Muscle of leg (tissue), 11 donors: ENCODE measurements around the gene PLEKHG7. TPM values are rescaled to one million over a fixed set of nuclear protein-coding genes. Genes with fewer than 3 reads are reported as not detected.

Source experiments
- DNase-seq: peaks from one replicate; pipeline ENCODE4 v3.0.0; 2013
- H3K27ac ChIP-seq: one replicate; pipeline ENCODE4 v1.5.1; 2013; ENCODE audit warnings: mild to moderate bottlenecking, low read length, control low read depth
- H3K27me3 ChIP-seq: one replicate; pipeline ENCODE4 v1.6.1; 2013; ENCODE audit warnings: low read length; ENCODE audit not compliant: control insufficient read depth, insufficient read depth
- H3K36me3 ChIP-seq: one replicate; pipeline ENCODE4 v1.6.1; 2013; ENCODE audit warnings: low read length; ENCODE audit not compliant: control insufficient read depth, insufficient read depth
- H3K4me1 ChIP-seq: one replicate; pipeline ENCODE4 v1.6.1; 2013; ENCODE audit warnings: low read length; ENCODE audit not compliant: control insufficient read depth, insufficient read depth
- H3K4me3 ChIP-seq: one replicate; pipeline ENCODE4 v1.5.1; 2013; ENCODE audit warnings: low read length, control low read depth
- H3K9me3 ChIP-seq: replicated peaks from 2 replicates; pipeline ENCODE4 v1.6.1; 2013; ENCODE audit warnings: low read depth, low read length; ENCODE audit not compliant: control insufficient read depth
- WGBS: methylation state at CpG from one replicate; pipeline ENCODE4 v1.1.5; 2013; ENCODE audit warnings: missing lambda C conversion rate; ENCODE audit not compliant: insufficient coverage; 5-methylcytosine and 5-hydroxymethylcytosine counted together
- polyA plus RNA-seq, 8 donors: library from polyadenylated mRNA; unstranded; fragments of 120-200 nt; gene quantifications; one replicate each; pipeline versions ENCODE4 v1.2.1 to v1.2.3, GENCODE V29; 2013; ENCODE audit warnings: inconsistent platforms in 1 of 8, low replicate concordance in 1 of 8; ENCODE audit not compliant: insufficient read length in 8 of 8, insufficient read depth in 1 of 8
- total RNA-seq: library from RNA; stranded (reverse); fragments of 120-200 nt; gene quantifications from one replicate; pipeline ENCODE4 v1.2.4, GENCODE V29; 2013

PLEKHG7 gene
- total and polyA plus RNA-seq, 9 donors: 0.11 to 3.2 (median 0.53) TPM

DNA sequence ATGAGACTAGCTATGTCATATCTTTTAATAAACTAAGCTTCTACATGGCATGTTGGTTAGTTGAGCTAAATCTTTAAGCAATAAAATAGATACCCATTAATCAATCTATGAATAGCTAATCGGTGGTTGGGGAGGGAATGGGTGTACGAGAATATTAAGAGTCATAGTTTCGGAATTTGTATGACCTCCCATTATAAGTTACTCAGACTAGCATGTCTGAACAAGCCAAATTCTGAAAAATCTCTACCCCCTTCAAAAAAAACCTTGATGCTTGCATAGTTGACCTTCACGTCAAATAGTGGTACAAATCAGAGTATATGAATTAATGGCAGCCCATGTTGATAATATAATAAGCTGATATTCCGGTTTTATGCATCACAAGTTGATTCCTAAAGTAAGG lies 60.0 kb downstream of the PLEKHG7 start:
- peaks cover 2% of the 10 kb centered on the region for H3K4me1 ChIP-seq

DNA sequence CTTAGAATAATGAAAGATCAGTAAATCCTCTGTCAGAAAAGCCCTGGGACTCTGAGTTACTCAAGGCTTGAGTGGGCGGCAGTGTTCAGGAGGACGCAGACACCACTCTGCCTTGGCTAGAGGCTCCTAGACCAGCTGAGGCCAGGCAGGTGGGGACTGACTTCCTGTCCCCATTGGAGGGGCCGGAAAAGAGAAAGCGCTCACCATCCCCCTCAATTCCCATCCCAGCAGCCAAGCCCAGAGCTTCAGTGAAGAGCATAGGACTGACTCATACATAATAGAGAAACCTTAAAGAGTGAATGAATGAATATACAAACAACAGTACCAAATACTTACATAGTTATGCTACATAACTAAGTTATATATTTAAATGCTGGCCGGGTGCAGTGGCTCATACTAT lies 62.0 kb downstream of the PLEKHG7 start:
- Histone ChIP-seq H3K9me3 (peaks cover 4% of the 10 kb centered on the region), H3K27me3 (no peaks in the 10 kb centered on the region), H3K27ac (peak overlapping the region; percentile 25), H3K4me3 (no peak overlapping the region), H3K36me3 (no peaks in the 10 kb centered on the region), H3K4me1 (peaks cover 7% of the 10 kb centered on the region)
- DNase-seq: peak; percentile 88
- 33% methylated on average over 1 of the region's 5 CpGs for WGBS

More for the DNA sequence above, 60.0 kb downstream of the PLEKHG7 start:
- Histone ChIP-seq H3K4me3 (no peak overlapping the region), H3K27ac (no peak overlapping the region), H3K27me3 (no peaks in the 10 kb centered on the region), H3K36me3 (no peaks in the 10 kb centered on the region), H3K9me3 (peaks cover 4% of the 10 kb centered on the region)
- no peak for DNase-seq
- WGBS: no CpG with 5 or more reads among the region's 5 CpGs

DNA sequence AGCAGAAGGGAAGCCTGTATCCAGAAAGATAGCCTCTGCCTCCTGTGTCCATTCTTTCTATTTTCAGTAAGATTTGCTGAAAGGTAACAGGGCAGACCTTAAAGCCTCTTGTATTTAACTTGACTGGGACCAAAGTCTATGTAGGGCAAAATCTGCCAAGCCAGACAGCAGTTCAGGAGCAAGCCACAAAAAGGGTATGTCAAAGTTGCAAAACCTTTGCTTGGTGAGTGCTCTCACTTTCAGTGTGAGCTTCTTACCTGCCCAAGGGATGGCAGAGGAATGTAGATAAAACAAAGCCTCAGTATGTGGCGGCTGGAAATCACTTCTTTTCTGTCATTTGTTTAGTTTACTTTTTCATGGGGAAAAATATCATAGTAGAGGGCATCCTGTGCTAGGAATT lies 63.1 kb downstream of the PLEKHG7 start:
- H3K4me1 ChIP-seq: peaks cover 7% of the 10 kb centered on the region
- H3K4me3 ChIP-seq: no peak overlapping the region
- H3K9me3 ChIP-seq: peaks cover 4% of the 10 kb centered on the region
- H3K27ac ChIP-seq: no peak overlapping the region
- DNase-seq: no peak
- WGBS: no CpG with 5 or more reads among the region's 1 CpG
- no peaks in the 10 kb centered on the region for H3K27me3 ChIP-seq
- no peaks in the 10 kb centered on the region for H3K36me3 ChIP-seq

DNA sequence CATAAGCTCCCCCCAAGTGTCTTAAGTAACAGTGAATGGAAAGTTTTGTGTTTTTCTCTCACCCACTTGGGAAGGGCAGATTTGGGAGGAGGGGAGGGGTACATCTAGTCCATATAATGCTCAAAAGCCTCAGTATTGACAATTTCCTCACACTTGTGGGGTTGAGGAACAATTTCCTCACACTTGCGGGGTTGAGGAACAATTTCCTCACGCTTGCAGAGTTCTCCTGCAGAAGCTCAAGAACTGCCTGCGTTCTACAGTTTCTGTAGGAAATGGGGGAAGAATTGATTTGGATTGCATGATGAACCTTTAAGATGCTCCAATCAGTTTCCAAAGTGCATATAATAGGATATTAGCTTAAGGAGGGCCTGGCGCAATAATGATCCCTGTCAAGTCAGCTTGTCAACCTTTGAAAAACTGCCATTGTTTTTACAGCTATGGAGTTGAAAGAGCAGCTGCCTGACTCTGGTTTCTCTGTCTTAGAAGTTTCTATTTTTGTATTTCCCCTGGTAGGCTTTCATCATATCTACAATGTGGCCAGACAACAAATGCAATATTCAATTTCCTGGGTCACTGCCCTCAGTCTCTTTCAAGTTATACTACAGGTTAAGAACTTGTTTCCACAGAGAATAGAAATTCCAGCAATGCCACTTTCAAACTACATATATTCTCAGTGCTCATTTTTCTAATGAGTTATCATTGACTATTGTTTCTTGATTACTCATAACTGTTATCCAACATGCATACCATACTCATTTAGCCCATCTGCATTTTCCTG lies 66.5 kb downstream of the PLEKHG7 start:
- peak; percentile 69 for DNase-seq
- Histone ChIP-seq H3K9me3 (no peaks in the 10 kb centered on the region), H3K27me3 (no peaks in the 10 kb centered on the region), H3K27ac (peak overlapping the region; percentile 63), H3K36me3 (no peaks in the 10 kb centered on the region), H3K4me3 (no peak overlapping the region), H3K4me1 (peaks cover 7% of the 10 kb centered on the region)
- WGBS: 72% methylated on average over 3 of the region's 4 CpGs

DNA sequence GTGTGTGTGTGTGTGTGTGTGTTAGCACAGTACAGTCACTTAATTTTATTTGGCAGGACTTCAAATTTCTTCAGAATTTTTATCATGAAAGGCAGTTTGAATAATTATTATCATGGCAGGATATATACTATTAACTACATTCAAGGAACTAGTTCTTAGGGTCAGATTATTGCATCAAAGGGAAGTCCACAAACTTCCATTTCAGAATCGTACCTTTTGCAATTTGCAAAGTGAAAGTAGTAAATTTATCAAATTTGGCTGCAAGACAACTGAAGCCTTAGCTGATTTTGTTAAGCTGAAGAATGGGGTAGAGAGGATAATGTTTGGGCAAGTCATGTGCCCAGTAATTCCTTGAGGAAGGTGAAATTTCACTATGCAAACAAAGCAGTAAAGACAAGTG lies 68.2 kb downstream of the PLEKHG7 start:
- no peaks in the 10 kb centered on the region for H3K27me3 ChIP-seq
- no peaks in the 10 kb centered on the region for H3K9me3 ChIP-seq
- H3K27ac ChIP-seq: no peak overlapping the region
- peaks cover 5% of the 10 kb centered on the region for H3K4me1 ChIP-seq
- no peak overlapping the region for H3K4me3 ChIP-seq
- WGBS: no CpG with 5 or more reads among the region's 1 CpG
- no peaks in the 10 kb centered on the region for H3K36me3 ChIP-seq
- DNase-seq: no peak

DNA sequence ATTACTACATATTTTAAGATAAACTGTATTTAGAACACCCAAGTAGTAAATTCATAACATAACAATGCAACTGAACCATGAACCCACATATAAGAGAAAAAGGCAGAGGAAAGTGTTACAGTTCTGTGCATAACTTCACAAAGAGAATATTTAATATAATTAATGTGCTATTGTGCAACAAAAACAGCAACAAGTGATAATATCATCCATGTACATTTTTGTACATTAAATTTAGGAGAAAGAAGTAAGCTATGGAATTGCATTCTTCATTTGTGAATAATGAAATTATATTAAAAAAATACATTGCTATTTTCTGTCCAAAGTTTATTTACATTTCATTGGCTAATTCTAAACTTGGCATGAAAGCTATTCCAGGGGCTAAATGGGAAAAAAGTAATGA lies 72.6 kb downstream of the PLEKHG7 start:
- H3K9me3 ChIP-seq: no peaks in the 10 kb centered on the region
- H3K36me3 ChIP-seq: peaks cover 10% of the 10 kb centered on the region
- H3K27ac ChIP-seq: no peak overlapping the region
- H3K27me3 ChIP-seq: no peaks in the 10 kb centered on the region
- DNase-seq: no peak
- H3K4me1 ChIP-seq: no peaks in the 10 kb centered on the region
- H3K4me3 ChIP-seq: no peak overlapping the region

DNA sequence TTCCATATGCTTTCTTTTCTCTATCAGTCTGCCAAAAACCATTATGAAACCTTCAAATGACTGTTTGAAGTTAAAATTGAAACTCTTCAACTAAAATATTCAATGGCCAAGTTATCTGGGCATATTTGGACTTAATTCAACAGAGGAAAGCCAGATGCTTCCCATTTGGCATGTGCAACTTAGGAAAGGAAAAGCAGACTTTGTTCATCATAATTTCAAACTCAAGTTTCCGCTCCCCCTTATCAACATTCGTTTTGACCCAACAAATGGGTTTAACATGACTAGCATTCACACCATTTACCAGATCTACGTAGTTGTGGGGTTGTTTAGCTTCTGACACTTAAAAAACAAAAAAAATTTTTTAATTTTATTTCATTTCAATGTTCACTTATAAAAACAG lies 75.7 kb downstream of the PLEKHG7 start:
- Histone ChIP-seq H3K36me3 (peaks cover 21% of the 10 kb centered on the region), H3K4me1 (no peaks in the 10 kb centered on the region), H3K27me3 (no peaks in the 10 kb centered on the region), H3K9me3 (no peaks in the 10 kb centered on the region), H3K4me3 (no peak overlapping the region), H3K27ac (peak overlapping the region; percentile 9)
- no CpG with 5 or more reads among the region's 3 CpGs for WGBS
- no peak for DNase-seq

DNA sequence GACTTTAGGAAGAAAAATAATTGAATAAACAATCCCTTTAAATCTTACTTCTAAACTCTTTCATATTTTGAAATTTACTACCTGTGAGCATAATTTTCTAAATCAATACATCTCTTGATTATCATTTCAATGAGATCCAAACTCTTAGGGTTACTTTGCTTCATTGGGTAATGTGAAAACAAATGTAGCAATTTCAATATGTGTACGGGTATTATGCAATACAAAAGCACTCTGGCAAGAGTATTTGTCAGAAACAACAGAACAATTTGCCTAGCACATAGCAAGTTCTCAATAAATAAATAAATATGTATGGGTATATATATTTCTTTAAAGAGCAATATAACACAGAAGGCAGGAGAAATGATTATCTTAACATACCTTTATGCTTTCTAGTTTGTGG lies 77.1 kb downstream of the PLEKHG7 start:
- WGBS: no CpG with 5 or more reads among the region's 1 CpG
- no peak overlapping the region for H3K4me3 ChIP-seq
- H3K9me3 ChIP-seq: no peaks in the 10 kb centered on the region
- H3K36me3 ChIP-seq: peaks cover 21% of the 10 kb centered on the region
- no peaks in the 10 kb centered on the region for H3K27me3 ChIP-seq
- no peak overlapping the region for H3K27ac ChIP-seq
- DNase-seq: no peak
- H3K4me1 ChIP-seq: no peaks in the 10 kb centered on the region

DNA sequence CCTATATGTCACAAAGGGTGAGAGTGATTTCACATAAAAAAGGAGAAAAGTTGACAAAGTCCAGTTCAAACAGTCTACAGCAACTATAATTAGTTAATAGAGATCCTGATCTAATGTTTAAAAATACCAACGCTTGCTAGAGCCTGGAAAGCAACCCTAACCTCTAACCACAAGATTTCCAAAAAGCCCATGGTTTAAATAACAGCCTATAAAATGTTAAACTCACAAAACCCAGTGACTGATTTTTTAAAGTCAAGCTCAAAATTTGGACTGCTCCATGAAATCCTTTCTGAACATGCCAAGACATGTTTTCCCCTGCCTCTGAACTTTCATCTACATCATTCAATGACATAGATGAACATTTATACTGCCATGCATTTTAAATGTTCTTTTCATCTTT lies 81.6 kb downstream of the PLEKHG7 start:
- Histone ChIP-seq H3K4me3 (no peak overlapping the region), H3K27ac (no peak overlapping the region), H3K9me3 (no peaks in the 10 kb centered on the region), H3K4me1 (no peaks in the 10 kb centered on the region), H3K36me3 (peaks cover 12% of the 10 kb centered on the region), H3K27me3 (no peaks in the 10 kb centered on the region)
- no CpG with 5 or more reads among the region's 1 CpG for WGBS
- DNase-seq: no peak

DNA sequence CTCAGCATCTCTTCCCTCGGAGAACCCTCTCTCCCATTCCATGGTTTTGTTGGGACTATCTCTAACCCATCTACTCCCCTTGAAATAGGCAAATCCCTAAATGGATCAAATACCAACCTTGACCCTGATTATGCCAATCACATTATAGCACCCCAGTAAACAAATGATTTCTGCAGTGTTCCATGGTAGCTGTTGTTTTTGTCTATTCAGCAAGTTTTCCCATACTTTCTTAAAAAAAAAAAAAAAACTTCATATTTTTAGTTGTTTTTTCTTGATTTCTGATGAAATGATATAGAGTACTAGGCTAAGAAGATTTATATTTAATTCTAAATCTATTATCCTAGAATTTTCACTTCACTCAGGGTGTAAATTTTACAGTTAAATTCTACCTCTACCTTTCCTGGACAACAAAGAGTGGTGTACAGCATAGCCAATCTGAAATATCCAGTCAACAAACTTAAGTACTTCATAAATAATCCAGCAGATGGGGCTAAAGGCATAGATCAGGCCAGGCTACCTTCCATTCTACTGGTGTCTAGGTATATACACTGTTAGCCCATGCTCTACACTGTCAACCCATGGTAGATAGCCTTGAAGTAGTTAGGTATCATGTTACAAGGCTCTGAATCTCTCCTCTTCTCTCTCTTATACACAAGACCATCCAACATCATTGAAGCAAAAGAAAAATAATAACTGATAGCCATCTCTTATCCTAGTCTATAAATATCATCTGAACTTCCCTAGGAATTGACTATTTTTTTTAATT lies 82.2 kb downstream of the PLEKHG7 start:
- no peaks in the 10 kb centered on the region for H3K27me3 ChIP-seq
- H3K4me1 ChIP-seq: no peaks in the 10 kb centered on the region
- H3K9me3 ChIP-seq: no peaks in the 10 kb centered on the region
- no CpG with 5 or more reads among the region's 1 CpG for WGBS
- no peak overlapping the region for H3K27ac ChIP-seq
- peaks cover 12% of the 10 kb centered on the region for H3K36me3 ChIP-seq
- peak; percentile 62 for DNase-seq
- H3K4me3 ChIP-seq: no peak overlapping the region
